Measurements from ENCODE around the gene ZDHHC14. TPM values are rescaled to one million over a fixed set of nuclear protein-coding genes. Genes with fewer than 3 reads are reported as not detected.

The ZDHHC14 gene
- total RNA-seq, 2 experiments from 2014 or later = 1.3 to 1.6 TPM

GRCh38 chr6:157440171-157440570 lies 59.2 kb downstream of the ZDHHC14 start:
- no peak overlapping the region for H3K27ac ChIP-seq (ENCODE audit: low read depth in 1 of 2, low read length in 2 of 2)
- DNase-seq (no peak), ATAC-seq (ENCODE audit: poor library complexity) (no peak)
- H3K4me1 ChIP-seq (ENCODE audit: insufficient read depth, low read length) = no peaks in the 10 kb centered on the region
- Mint-ChIP-seq H3K4me3 (no peak overlapping the region), H3K27ac (no peak overlapping the region), H3K9me3 (peaks cover 2% of the 10 kb centered on the region), H3K36me3 (ENCODE audit: low read depth) (no peaks in the 10 kb centered on the region), H3K27me3 (no peaks in the 10 kb centered on the region), H3K4me1 (ENCODE audit: low read depth) (no peaks in the 10 kb centered on the region)
- POLR2A ChIA-PET = no interaction called here
- no peaks in the 10 kb centered on the region for H3K36me3 ChIP-seq (ENCODE audit: insufficient read depth, low read length)
- no peak overlapping the region for H3K4me3 ChIP-seq (ENCODE audit: low read length)
- TF ChIP-seq CTCF (IDR thresholded peaks at IDR 0.05) = no peak
- CTCF ChIA-PET = no interaction called here
- intact Hi-C loops (cut with DNase I, micrococcal nuclease) = no loop called here
- H3K9me3 ChIP-seq (ENCODE audit: control insufficient read depth in 1 of 2, insufficient read depth in 1 of 2, low read length in 2 of 2) = no peaks in the 10 kb centered on the region
- H3K27me3 ChIP-seq (ENCODE audit: control insufficient read depth in 1 of 2, insufficient read depth in 2 of 2, low read length in 2 of 2) = no peaks in the 10 kb centered on the region

GRCh38 chr6:157442291-157442690 lies 61.3 kb downstream of the ZDHHC14 start:
- H3K4me3 Mint-ChIP-seq = no peak overlapping the region
- Histone ChIP-seq H3K9me3 (ENCODE audit: control insufficient read depth in 1 of 2, insufficient read depth in 1 of 2, low read length in 2 of 2) (no peaks in the 10 kb centered on the region), H3K27ac (ENCODE audit: low read depth in 1 of 2, low read length in 2 of 2) (no peak overlapping the region), H3K36me3 (ENCODE audit: insufficient read depth, low read length) (no peaks in the 10 kb centered on the region), H3K4me3 (ENCODE audit: low read length) (no peak overlapping the region), H3K27me3 (ENCODE audit: control insufficient read depth in 1 of 2, insufficient read depth in 2 of 2, low read length in 2 of 2) (no peaks in the 10 kb centered on the region), H3K4me1 (ENCODE audit: insufficient read depth, low read length) (no peaks in the 10 kb centered on the region)
- no peaks in the 10 kb centered on the region for H3K36me3 Mint-ChIP-seq (ENCODE audit: low read depth)
- H3K27me3 Mint-ChIP-seq = no peaks in the 10 kb centered on the region
- no peak for TF ChIP-seq CTCF (IDR thresholded peaks at IDR 0.05)
- ChIA-PET CTCF (no interaction called here), POLR2A (no interaction called here)
- no peak overlapping the region for H3K27ac Mint-ChIP-seq
- peaks cover 2% of the 10 kb centered on the region for H3K9me3 Mint-ChIP-seq
- ATAC-seq (ENCODE audit: poor library complexity) (no peak), DNase-seq (peak in 1 of 14 experiments; percentile 13)
- intact Hi-C loops (cut with DNase I, micrococcal nuclease) = no loop called here
- no peaks in the 10 kb centered on the region for H3K4me1 Mint-ChIP-seq (ENCODE audit: low read depth)

- H3K4me3 ChIP-seq (ENCODE audit: low read length) = no peak overlapping the region
- DNase-seq = no peak
- no peaks in the 10 kb centered on the region for H3K4me1 Mint-ChIP-seq (ENCODE audit: low read depth)
- CTCF ChIA-PET = no interaction called here
- H3K36me3 Mint-ChIP-seq (ENCODE audit: low read depth) = no peaks in the 10 kb centered on the region
- no peaks in the 10 kb centered on the region for H3K9me3 ChIP-seq (ENCODE audit: control insufficient read depth in 1 of 2, insufficient read depth in 1 of 2, low read length in 2 of 2)
- no peaks in the 10 kb centered on the region for H3K36me3 ChIP-seq (ENCODE audit: insufficient read depth, low read length)
- H3K27me3 Mint-ChIP-seq = no peaks in the 10 kb centered on the region
- no peaks in the 10 kb centered on the region for H3K4me1 ChIP-seq (ENCODE audit: insufficient read depth, low read length)
- TF ChIP-seq CTCF (IDR thresholded peaks at IDR 0.05) = no peak
- no peak for ATAC-seq (ENCODE audit: poor library complexity)
- no peaks in the 10 kb centered on the region for H3K27me3 ChIP-seq (ENCODE audit: control insufficient read depth in 1 of 2, insufficient read depth in 2 of 2, low read length in 2 of 2)
- intact Hi-C loops (cut with DNase I, micrococcal nuclease) = no loop called here
- H3K27ac Mint-ChIP-seq = no peak overlapping the region
- H3K27ac ChIP-seq (ENCODE audit: low read depth in 1 of 2, low read length in 2 of 2) = no peak overlapping the region
- POLR2A ChIA-PET = interaction anchor here (0.8 kb wide), 1 partner anchor 13 kb away, joined by 3 read pairs; no protein-coding TSS in a partner anchor
- H3K9me3 Mint-ChIP-seq = peaks cover 2% of the 10 kb centered on the region
- H3K4me3 Mint-ChIP-seq = no peak overlapping the region
Observed at GRCh38 chr6:157443066-157443800, 62.2 kb downstream of the ZDHHC14 start.
